NOMO-1 treated with DMSO at 0.1 percent for 48 hours (cell line): ENCODE data around the gene NSUN6.

Source experiments
- DNase-seq: peaks from one replicate; lab custom pipeline; 2025; ENCODE audit not compliant: unreplicated experiment; lab: John Stamatoyannopoulos, UW

The NSUN6 gene, protein sequence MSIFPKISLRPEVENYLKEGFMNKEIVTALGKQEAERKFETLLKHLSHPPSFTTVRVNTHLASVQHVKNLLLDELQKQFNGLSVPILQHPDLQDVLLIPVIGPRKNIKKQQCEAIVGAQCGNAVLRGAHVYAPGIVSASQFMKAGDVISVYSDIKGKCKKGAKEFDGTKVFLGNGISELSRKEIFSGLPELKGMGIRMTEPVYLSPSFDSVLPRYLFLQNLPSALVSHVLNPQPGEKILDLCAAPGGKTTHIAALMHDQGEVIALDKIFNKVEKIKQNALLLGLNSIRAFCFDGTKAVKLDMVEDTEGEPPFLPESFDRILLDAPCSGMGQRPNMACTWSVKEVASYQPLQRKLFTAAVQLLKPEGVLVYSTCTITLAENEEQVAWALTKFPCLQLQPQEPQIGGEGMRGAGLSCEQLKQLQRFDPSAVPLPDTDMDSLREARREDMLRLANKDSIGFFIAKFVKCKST

DNA sequence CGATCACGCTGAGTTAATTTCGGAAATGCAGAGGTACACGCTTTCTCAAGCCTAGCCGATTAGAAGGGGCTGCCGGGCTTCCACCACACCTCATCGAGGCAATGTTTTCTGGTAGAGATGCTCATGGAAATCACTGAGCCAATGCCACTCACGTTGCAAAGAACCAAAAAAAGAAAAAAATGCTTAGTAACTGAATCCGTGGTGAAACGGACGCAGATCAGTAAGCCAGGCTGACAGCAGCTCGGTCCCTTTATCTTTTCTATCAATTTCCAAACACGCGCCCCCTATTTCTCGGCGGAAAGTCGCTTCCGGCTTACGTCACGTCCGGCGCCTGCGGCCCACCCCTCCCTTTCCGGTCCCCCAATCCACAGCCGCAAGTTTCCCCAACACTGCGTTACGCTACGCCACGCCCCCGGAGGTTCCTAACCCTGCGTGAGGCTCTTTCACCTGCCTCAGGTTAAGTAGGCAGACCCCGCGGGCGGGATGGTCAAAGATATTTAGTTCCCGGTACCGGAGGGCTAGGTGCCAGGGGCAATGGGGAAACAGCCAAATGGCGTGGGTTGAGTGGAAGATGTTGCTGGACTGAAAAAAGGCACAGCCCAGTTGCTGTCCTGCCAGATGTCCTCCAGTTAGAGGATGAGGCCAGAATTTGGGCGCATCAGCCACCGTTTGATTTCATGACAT lies at the start of gene NSUN6:
TSS of gene NSUN6 (minus strand) at position 264 of the 684 bp plus-strand sequence. CDS start 384 bp downstream, outside the sequence.
- peak; percentile 80 for DNase-seq

DNA sequence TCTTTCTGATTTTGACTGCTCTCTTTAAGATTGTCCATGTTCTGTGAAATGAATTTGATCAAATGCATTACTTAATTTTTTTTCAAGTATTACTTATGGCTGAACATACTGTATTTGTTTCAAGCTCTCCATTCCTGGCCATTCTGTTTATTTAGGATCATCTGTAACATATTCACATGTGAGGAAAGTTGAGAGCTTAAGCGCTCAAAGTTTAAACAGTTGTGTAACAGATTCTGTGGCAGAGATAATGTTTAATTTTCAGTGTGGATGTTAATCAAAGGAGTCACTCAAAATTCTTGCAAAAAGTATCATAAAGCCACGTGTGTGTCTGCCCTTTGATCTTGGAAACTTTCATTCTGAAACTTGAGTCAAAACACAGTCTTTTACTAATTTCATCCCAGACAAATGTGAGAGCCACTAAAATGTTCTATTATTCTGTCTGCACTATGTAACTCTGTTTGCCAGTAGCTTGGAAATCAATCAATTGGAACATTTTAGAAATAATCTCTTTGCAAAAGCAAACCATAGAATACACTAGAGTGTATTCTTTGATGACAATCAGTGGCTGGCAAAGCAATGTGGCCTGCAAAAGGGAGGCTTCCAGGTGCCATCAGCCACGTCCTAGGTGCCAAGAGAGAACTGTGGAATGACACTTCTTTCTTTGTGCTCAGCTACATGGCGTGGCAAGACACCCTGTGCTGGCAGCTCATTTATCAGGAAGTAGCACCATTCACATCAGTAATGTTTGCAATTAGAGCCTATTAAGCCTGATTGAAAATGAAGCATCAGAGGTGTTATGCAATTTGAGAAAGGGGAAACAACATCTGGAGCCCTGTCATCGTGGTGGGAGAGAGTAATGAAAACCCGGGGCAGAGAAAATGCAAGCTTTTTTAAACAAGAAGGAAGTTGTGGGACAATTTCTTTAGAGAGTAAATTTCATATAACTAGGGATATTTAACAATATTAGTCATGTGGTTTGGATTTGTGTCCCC lies 48.8 kb upstream of the NSUN6 start:
- peak; percentile 87 for DNase-seq

DNA sequence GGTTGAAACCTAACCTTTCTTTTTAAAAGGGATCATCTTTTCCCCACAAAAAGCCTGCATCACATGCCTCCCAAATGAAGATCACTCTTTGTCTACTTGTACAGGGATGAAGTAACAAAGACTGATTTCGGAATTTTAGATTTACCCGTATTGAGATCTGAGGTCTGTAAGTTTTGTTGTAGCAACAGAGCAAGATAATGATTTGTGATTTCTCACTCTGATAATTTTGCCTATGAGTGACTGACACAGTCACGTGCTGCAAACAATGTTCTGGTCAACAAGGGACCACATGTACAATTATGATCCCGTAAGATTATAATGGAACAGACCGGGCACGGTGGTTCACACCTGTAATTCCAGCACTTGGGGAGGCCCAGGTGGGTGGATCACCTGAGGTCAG lies 39.2 kb upstream of the NSUN6 start:
- DNase-seq, result no peak

- peak; percentile 37 for DNase-seq
These were observed 38.1 kb upstream of the NSUN6 start for GRCh38 chr10:18689498-18689897.

GRCh38 chr10:18687706-18688105 lies 36.3 kb upstream of the NSUN6 start:
- no peak for DNase-seq

GRCh38 chr10:18687195-18687594 lies 35.8 kb upstream of the NSUN6 start:
- DNase-seq, result no peak

DNA sequence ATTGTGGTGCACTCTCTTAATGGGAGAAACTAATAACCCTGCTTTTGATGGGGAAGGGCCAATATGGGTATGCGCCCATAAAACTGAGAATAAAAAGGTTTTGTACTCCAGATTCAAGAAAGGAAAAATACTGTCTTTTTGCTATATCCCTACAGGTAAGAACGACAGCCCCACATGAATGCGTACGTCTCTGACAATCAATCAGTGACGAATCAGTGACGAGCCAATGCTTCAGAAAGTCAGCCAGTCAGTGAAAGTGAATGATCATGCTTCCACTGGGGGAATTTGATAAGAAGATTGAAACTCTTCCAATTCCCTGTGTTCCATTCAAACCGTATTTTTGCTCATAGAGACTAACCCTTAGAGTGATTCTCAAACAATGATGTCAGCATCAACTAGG lies 34.2 kb upstream of the NSUN6 start:
- no peak for DNase-seq

GRCh38 chr10:18684953-18685352 lies 33.6 kb upstream of the NSUN6 start:
- DNase-seq, result no peak

GRCh38 chr10:18684416-18684815 lies 33.0 kb upstream of the NSUN6 start:
- no peak for DNase-seq

DNA sequence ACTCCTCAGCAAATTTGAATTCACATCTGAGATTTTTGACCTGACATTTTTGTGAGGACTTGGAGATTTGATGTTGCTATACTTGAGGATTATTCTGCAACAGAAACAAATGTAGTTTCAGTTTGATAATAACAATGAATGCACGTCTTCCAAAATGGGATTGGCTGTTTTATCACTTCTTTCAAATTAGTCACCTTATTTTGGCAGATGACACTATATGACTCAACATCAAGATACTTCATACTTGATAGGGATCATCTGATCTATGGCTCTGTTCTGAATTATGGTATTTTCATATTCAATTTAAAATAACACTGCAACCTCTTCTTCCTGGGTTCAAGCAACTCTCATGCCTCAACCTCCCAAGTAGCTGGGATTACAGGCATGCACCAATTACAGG lies 32.0 kb upstream of the NSUN6 start:
- no peak for DNase-seq

DNA sequence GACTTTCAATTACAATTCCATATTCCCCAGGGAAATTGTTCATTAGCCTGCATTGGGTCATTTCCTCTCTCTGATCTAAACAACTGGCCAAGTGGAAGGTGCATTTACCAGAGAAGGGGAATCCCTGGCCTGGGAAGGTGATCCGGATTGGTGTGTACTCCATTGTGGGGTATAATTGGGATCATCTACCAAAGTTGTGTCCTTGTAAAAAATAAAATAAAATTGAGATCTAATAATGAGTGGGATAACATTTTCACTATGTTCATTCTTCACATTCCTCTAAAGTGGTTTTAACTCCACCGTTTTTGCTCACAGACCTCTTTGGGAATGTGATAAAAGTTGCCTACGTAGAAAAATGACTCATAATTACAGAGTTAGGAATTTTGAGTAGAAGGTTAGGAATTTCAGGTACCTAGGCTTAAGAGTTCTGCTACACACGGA lies 30.6 kb upstream of the NSUN6 start:
- no peak for DNase-seq

- no peak for DNase-seq
These were observed 30.0 kb upstream of the NSUN6 start for GRCh38 chr10:18681366-18681765.

DNA sequence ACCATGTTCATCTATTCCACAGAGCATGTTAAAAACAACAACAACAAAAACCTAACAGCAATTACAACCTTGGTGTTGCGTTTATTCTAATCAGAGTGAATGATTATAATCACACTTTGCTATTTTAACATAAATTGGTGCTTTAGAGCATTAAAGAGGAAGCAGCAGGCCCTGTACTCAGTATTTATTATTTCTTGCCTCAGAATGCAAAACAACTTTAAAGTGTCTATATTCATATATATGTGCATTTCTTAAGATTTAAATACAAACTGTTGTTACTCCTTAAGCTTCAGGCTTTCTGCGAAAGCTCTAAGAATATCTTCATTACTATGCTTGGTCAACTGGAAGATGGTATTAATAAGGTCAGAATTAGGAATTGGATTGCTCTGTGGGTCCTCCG lies 29.4 kb upstream of the NSUN6 start:
- no peak for DNase-seq

DNA sequence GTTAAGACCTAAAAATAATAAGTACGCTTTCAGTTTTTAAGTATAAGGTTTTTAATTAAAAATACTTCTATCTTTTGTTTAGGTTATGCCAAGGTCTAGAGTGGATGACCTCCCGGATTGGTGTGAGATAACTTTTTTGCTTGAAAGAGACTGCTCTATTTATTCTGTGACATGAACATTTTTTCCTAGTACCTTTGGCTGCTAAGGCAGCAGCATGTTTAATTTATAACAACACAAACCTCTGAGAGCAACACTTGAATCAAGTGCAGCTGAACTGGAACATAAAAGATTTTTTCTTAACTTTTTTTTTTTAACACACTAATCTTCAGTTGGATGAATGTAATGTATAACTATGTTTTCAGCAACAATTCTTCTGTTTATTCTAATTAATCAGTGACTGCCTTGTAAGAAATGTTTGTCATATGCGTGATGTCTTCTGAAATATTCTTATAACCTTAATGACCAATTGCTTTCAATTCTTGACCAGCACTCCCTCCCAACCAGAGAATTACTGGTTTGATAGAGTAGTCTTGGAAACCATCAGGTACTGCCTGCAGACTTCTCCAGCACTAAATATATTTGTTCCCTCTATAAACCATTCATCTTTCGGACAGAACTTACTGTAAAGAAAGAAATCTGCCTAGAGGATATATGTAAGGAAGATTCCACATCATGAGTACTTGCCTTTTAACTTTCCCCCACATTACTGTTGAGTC lies 23.9 kb upstream of the NSUN6 start:
- no peak for DNase-seq

DNA sequence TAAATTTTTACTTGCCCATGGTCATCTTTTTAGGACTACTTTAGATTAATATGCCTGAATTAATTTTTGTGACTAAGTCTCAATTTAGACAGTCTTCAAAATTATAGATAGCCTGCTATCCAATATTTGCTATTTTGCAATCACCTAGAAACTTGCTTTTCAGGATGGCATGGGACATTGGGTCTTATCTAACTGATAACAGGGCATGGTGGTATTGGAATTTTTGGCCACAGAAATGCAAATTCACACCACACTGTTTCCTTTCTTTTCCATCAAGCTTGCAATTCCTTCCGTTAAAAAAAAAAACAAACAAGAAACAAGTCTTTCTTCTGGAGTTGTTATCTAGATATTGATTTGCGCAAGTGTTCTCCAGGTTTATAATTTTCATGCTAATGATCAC lies 16.6 kb upstream of the NSUN6 start:
- no peak for DNase-seq

DNA sequence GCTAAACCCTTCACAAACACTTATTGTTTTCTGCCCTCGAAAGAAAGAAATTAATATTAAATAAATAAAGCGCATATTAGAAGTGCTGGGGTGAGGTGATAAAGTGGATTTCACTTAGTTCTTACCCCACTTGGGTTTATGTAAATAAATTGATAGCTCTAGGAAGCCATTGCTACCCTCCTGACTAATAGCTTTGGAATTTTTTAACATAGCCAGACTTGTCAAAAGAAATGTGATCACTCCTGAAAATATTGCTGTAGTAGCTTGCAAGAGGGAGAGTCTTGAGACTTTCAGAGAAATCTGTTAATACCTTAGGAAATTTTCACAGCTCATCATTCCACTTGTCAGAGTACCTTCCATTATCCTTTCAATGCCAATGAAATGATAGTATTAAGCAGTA lies 15.4 kb upstream of the NSUN6 start:
- no peak for DNase-seq

DNA sequence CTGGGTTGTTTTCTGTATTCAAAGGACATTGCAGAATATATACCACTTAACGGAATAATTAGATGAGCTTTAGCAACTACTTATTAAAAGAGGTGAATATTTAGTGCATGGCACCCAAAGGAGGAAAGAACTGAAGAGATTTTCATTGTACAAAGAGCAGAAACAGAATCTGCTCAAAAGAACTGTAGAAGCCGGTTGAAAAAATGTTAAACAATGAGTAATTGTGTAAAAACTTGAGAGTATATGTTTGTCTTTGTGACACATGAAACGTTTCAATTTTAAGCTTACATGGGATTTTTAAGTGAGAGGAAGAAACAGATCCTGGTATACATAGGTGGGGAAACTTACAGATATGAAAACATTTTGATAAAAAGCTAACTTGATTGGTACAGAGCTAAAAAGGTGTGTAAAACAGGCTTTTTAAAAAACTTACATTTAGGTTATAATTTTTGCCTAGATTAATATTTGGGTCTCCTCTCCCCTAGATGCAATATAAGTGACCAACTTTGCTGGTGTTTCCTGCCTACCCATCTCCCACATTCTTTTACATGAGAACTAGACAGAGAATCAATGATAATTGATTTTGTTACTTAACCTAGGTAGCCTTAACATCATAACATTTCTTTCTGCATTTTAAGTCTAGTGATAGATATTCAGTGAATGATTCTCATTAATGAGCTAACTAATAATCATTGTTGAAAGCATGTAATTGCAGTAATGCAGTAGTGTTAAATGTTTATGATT lies 14.6 kb upstream of the NSUN6 start:
- no peak for DNase-seq

DNA sequence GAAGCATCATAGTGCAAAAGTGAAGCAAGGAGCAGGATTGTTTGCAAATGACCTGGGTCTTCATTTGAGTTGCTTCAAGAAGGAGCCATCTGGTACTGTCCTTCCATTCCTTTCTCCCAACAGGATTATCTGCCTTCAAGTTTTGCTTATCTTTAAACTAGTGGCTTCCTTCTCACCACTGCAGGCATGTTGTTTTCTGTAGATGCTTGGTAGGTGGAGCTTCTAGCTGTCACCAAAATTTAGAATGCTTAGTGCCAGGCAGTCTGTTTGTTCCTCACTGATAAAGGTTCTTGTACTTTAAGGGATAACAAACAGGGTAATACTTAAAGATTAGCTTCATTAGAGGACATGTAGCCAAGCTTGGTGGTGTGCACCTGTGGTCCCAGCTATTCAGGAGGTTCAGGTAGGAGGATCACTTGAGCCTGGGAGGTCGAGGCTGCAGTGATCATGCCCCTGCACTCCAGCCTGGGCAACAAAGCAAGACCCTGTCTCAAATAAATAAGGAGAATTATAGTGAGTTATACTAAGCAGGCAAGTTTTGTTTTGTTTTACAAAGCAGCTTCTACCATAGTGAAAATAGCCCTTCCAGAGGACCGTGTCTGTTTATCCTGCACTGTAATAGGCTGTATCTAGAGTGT lies 13.6 kb upstream of the NSUN6 start:
- DNase-seq, result no peak

- DNase-seq, result no peak
These were observed 9.5 kb upstream of the NSUN6 start for GRCh38 chr10:18660816-18661431.
